GM12875 (cell line): Measurements from ENCODE around the gene SREBF2.

Source experiments
- H3K4me3 ChIP-seq: one replicate; pipeline ENCODE4 v1.5.1; 2011; ENCODE audit warnings: low read depth, low read length, control low read depth
- CTCF ChIP-seq: IDR thresholded peaks from 2 replicates; pipeline ENCODE4 v1.5.1; 2011; ENCODE audit warnings: low read depth, mild to moderate bottlenecking, control low read depth, inconsistent platforms, low read length, moderate library complexity, borderline replicate concordance; ENCODE audit not compliant: insufficient read depth

SREBF2 gene

GRCh38 chr22:41932353-41932752, 99.4 kb downstream of the SREBF2 start:
- H3K4me3 ChIP-seq = no peak overlapping the region
- no peak for TF ChIP-seq CTCF

DNA sequence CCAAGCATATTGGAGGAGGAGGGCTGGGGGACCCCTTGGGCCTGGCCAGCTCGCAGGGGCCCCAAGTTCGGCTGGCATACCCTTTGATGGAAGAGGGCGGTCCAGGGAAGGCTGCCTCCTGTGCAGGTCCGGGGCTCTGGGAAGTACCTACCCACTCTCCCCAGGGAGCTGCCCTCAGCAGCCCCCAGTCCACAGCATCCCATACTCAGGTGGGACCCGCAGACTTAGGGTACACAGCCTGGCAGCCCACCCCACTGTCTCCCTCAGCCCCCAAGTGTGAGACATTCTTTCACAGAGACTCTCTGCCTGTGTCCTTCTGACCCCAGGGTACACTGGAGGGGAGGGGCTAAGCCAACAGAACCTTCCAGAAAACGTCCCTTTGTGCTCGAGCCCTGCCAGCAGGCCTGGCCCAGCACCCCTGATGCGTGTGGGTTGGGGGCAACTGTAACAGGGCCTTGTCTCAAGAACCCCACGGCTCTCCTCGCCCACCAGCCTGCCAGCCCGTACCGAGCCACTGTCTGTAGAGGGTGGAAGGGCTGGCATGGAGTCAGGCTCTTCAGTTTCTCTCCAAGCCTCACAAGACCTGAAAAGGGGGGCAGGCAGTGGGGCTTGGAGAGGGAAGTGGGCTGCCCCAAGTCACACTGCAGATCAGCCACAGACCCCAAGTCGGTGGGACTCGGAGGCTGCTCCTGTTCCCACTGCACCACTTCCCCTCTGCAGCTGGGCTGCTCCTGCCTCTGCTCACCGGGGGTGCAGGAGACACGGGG, 100.7 kb downstream of the SREBF2 start:
- no peak for TF ChIP-seq CTCF
- H3K4me3 ChIP-seq = no peak overlapping the region

- no peak overlapping the region for H3K4me3 ChIP-seq
- no peak for TF ChIP-seq CTCF
These were observed 101.5 kb downstream of the SREBF2 start for GRCh38 chr22:41934284-41935014.

DNA sequence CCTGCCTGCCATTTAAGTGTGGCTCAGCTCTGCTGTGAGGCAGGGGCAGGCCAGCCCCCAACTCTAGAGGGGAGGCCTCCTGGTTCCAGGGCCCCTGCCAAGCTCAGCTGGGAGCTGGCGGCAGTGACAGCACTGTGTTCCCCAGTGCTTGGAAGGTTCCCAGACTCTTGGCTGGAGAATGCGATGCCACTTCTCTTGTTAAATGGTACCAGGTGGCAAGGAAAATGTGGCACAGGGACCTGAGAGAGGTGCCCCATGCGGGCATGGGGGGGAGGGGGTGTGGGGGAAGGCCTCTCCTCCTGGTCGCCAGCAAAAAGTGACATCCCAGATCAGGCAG, 102.1 kb downstream of the SREBF2 start:
- H3K4me3 ChIP-seq = no peak overlapping the region

DNA sequence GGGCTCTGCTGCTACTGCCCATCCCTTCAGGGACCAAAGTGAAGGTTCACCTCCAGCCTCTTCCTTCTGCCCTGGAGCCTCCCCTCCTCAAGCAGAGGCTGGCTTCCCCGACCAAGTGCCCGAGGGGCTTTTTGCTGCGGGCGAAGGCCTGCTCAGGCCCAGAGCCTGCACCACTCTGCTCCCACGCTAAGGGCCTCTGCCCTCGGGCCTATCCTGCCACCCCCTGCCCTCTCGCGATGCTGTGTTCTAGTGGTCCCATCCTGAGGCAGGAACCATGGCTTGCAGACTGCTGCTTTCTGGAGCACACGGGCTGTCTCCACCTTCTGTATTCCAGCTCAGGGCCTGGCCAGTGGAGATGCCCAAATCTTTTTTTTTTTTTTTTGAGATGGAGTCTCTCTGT, 102.6 kb downstream of the SREBF2 start:
- no peak overlapping the region for H3K4me3 ChIP-seq
- no peak for TF ChIP-seq CTCF

More for the DNA sequence above, 102.1 kb downstream of the SREBF2 start:
- no peak for TF ChIP-seq CTCF

GRCh38 chr22:41936894-41937169, 103.9 kb downstream of the SREBF2 start:
- TF ChIP-seq CTCF = no peak
- no peak overlapping the region for H3K4me3 ChIP-seq
